HUES48 (cell line): ENCODE measurements around the gene METRN.
"Not testable (repeated sequence)": the region's sequence is repeated elsewhere in the genome, so short reads cannot be mapped to it uniquely, and the experiment has no call there.

Source experiments
- H3K27ac ChIP-seq: one replicate; pipeline ENCODE4 v1.7.0; 2013; ENCODE audit warnings: low read depth, low read length, inconsistent platforms
- H3K27me3 ChIP-seq: 2 replicates; pipeline ENCODE4 v1.6.1; 2013; ENCODE audit warnings: mild to moderate bottlenecking, low read length; ENCODE audit not compliant: control insufficient read depth, insufficient read depth
- H3K36me3 ChIP-seq: 2 replicates; pipeline ENCODE4 v1.6.1; 2013; ENCODE audit warnings: low read length; ENCODE audit not compliant: control insufficient read depth, insufficient read depth
- H3K4me1 ChIP-seq: 2 replicates; pipeline ENCODE4 v1.6.1; 2013; ENCODE audit warnings: mild to moderate bottlenecking, low read length; ENCODE audit not compliant: control insufficient read depth, insufficient read depth
- H3K4me3 ChIP-seq: 2 replicates; pipeline ENCODE4 v1.5.1; 2013; ENCODE audit warnings: mild to moderate bottlenecking, low read depth, low read length
- H3K9ac ChIP-seq: 2 replicates; pipeline ENCODE4 v1.6.1; 2013; ENCODE audit warnings: mild to moderate bottlenecking, low read depth, low read length, moderate library complexity
- H3K9me3 ChIP-seq: 2 replicates; pipeline ENCODE4 v1.6.1; 2013; ENCODE audit warnings: low read length; ENCODE audit not compliant: control insufficient read depth, insufficient read depth

Gene METRN

GRCh38 chr16:745739-746138, 30.8 kb downstream of the METRN start:
- no peaks in the 10 kb centered on the region for H3K36me3 ChIP-seq

GRCh38 chr16:746637-747036, 31.7 kb downstream of the METRN start:
- no peaks in the 10 kb centered on the region for H3K36me3 ChIP-seq
- H3K9ac ChIP-seq, result no peak overlapping the region
- no peaks in the 10 kb centered on the region for H3K9me3 ChIP-seq
- H3K4me3 ChIP-seq, result no peak overlapping the region
- H3K27me3 ChIP-seq, result no peaks in the 10 kb centered on the region
- H3K27ac ChIP-seq, result no peak overlapping the region
- H3K4me1 ChIP-seq, result peaks cover 9% of the 10 kb centered on the region

More at GRCh38 chr16:745739-746138, 30.8 kb downstream of the METRN start:
- H3K9ac ChIP-seq, result no peak overlapping the region
- peaks cover 2% of the 10 kb centered on the region; the same call in 1 of the 2 replicates for H3K4me1 ChIP-seq
- H3K4me3 ChIP-seq, result no peak overlapping the region
- no peaks in the 10 kb centered on the region for H3K27me3 ChIP-seq
- no peaks in the 10 kb centered on the region for H3K9me3 ChIP-seq
- H3K27ac ChIP-seq, result no peak overlapping the region

- Histone ChIP-seq H3K4me3 (no peak overlapping the region), H3K36me3 (no peaks in the 10 kb centered on the region), H3K9me3 (no peaks in the 10 kb centered on the region), H3K9ac (no peak overlapping the region), H3K4me1 (peaks cover 19% of the 10 kb centered on the region), H3K27ac (no peak overlapping the region), H3K27me3 (no peaks in the 10 kb centered on the region)
Observed at GRCh38 chr16:747978-748746, 33.2 kb downstream of the METRN start.

GRCh38 chr16:749010-749409, 34.1 kb downstream of the METRN start:
- Histone ChIP-seq H3K27ac (no peak overlapping the region), H3K9me3 (no peaks in the 10 kb centered on the region), H3K4me3 (no peak overlapping the region), H3K9ac (no peak overlapping the region), H3K27me3 (no peaks in the 10 kb centered on the region), H3K36me3 (no peaks in the 10 kb centered on the region), H3K4me1 (peaks cover 19% of the 10 kb centered on the region)

- Histone ChIP-seq H3K9me3 (no peaks in the 10 kb centered on the region), H3K4me1 (peaks cover 19% of the 10 kb centered on the region), H3K36me3 (no peaks in the 10 kb centered on the region), H3K9ac (no peak overlapping the region), H3K4me3 (no peak overlapping the region), H3K27ac (no peak overlapping the region), H3K27me3 (no peaks in the 10 kb centered on the region)
Observed at GRCh38 chr16:750485-750884, 35.6 kb downstream of the METRN start.

GRCh38 chr16:751152-752006, 36.5 kb downstream of the METRN start:
- Histone ChIP-seq H3K9me3 (no peaks in the 10 kb centered on the region; the same call in 1 of the 2 replicates), H3K9ac (no peak overlapping the region), H3K4me1 (peaks cover 19% of the 10 kb centered on the region), H3K27me3 (no peaks in the 10 kb centered on the region), H3K27ac (peak overlapping the region; percentile 33), H3K36me3 (no peaks in the 10 kb centered on the region), H3K4me3 (no peak overlapping the region)

- no peaks in the 10 kb centered on the region for H3K27me3 ChIP-seq
Observed at GRCh38 chr16:752007-752312, 37.0 kb downstream of the METRN start.

GRCh38 chr16:754121-754607, 39.2 kb downstream of the METRN start:
- H3K36me3 ChIP-seq, H3K9me3 ChIP-seq, H3K27me3 ChIP-seq, H3K27ac ChIP-seq, H3K9ac ChIP-seq, H3K4me3 ChIP-seq: not testable (repeated sequence)
- peaks cover 19% of the 10 kb centered on the region for H3K4me1 ChIP-seq

More at GRCh38 chr16:752007-752312, 37.0 kb downstream of the METRN start:
- Histone ChIP-seq H3K9me3 (no peaks in the 10 kb centered on the region; the same call in 1 of the 2 replicates), H3K4me3 (no peak overlapping the region), H3K4me1 (peaks cover 19% of the 10 kb centered on the region), H3K36me3 (no peaks in the 10 kb centered on the region), H3K27ac (peak overlapping the region; percentile 33), H3K9ac (no peak overlapping the region)

GRCh38 chr16:754656-755055, 39.7 kb downstream of the METRN start:
- Histone ChIP-seq H3K36me3 (no peaks in the 10 kb centered on the region), H3K9ac (no peak overlapping the region), H3K4me1 (peaks cover 19% of the 10 kb centered on the region), H3K4me3 (no peak overlapping the region), H3K27ac (no peak overlapping the region), H3K9me3 (no peaks in the 10 kb centered on the region; the same call in 1 of the 2 replicates), H3K27me3 (no peaks in the 10 kb centered on the region)

GRCh38 chr16:756428-756827, 41.5 kb downstream of the METRN start:
- Histone ChIP-seq H3K9ac (no peak overlapping the region), H3K9me3 (no peaks in the 10 kb centered on the region; the same call in 1 of the 2 replicates), H3K27me3 (no peaks in the 10 kb centered on the region), H3K36me3 (no peaks in the 10 kb centered on the region), H3K27ac (no peak overlapping the region), H3K4me1 (peaks cover 12% of the 10 kb centered on the region), H3K4me3 (no peak overlapping the region)
